CD4-positive, CD25-positive, alpha-beta regulatory T cell (primary cell): ENCODE measurements around the gene LRRC3C. TPM values are rescaled to one million over a fixed set of nuclear protein-coding genes. Genes with fewer than 3 reads are reported as not detected.
A peak's percentile ranks its signal among the peaks of the same experiment; 100 is the strongest.

Experiments
- ATAC-seq, 2 donors: fragments of 150-1000 bp; cut with Tn5 transposase; one replicate each; pipeline ENCODE4 v1.10.0; 2021; ENCODE audit warnings: low read depth in 2 of 2, moderate number of reproducible peaks in 2 of 2, moderate library complexity in 1 of 2
- DNase-seq, 3 donors: peaks; one replicate each; pipeline versions ENCODE4 v3.0.0 to v3.0.0-alpha.2; 2012 to 2022; ENCODE audit warnings: mixed read lengths in 1 of 3
- H3K27ac ChIP-seq: one replicate; pipeline ENCODE4 v1.7.0; 2013; ENCODE audit warnings: mild to moderate bottlenecking, low read length; ENCODE audit not compliant: insufficient read depth, poor library complexity, severe bottlenecking
- H3K27me3 ChIP-seq: one replicate; pipeline ENCODE4 v1.7.0; 2013; ENCODE audit warnings: low read length; ENCODE audit not compliant: control insufficient read depth, insufficient read depth
- H3K36me3 ChIP-seq: one replicate; pipeline ENCODE4 v1.7.0; 2013; ENCODE audit warnings: mild to moderate bottlenecking, low read length, moderate library complexity; ENCODE audit not compliant: control insufficient read depth, insufficient read depth
- H3K4me1 ChIP-seq: 2 replicates; pipeline ENCODE4 v1.7.0; 2013; ENCODE audit warnings: mild to moderate bottlenecking, low read length; ENCODE audit not compliant: insufficient read depth, control insufficient read depth, poor library complexity, severe bottlenecking
- H3K4me3 ChIP-seq: one replicate; pipeline ENCODE4 v1.7.0; 2013; ENCODE audit warnings: low read depth, mild to moderate bottlenecking, low read length, moderate library complexity
- H3K9me3 ChIP-seq, 2 experiments: 1 replicate in 1 of 2; 2 replicates in 1 of 2; pipeline ENCODE4 v1.7.0; 2013; ENCODE audit warnings: low read length in 2 of 2, mild to moderate bottlenecking in 1 of 2, moderate library complexity in 1 of 2; ENCODE audit not compliant: control insufficient read depth in 2 of 2
- H3K27ac Mint-ChIP-seq, 3 donors: one replicate each; pipeline ENCODE4 v1.8.0; 2020 to 2022; ENCODE audit warnings: mild to moderate bottlenecking in 3 of 3, mixed read lengths in 3 of 3, moderate library complexity in 2 of 3
- H3K27me3 Mint-ChIP-seq: one replicate; pipeline ENCODE4 v1.8.0; 2022; ENCODE audit warnings: mild to moderate bottlenecking, mixed read lengths
- H3K36me3 Mint-ChIP-seq: one replicate; pipeline ENCODE4 v1.8.0; 2020; ENCODE audit warnings: mixed read lengths
- H3K4me1 Mint-ChIP-seq, 4 donors: one replicate each; pipeline ENCODE4 v1.8.0; 2020 to 2022; ENCODE audit warnings: mixed read lengths in 4 of 4, mild to moderate bottlenecking in 1 of 4
- H3K4me3 Mint-ChIP-seq, 4 donors: one replicate each; pipeline ENCODE4 v1.8.0; 2020 to 2022; ENCODE audit warnings: mild to moderate bottlenecking in 4 of 4, mixed read lengths in 4 of 4, moderate library complexity in 3 of 4
- H3K9me3 Mint-ChIP-seq, 7 donors: one replicate each; pipeline ENCODE4 v1.8.0; 2020 to 2022; ENCODE audit warnings: mixed read lengths in 7 of 7, mild to moderate bottlenecking in 3 of 7, moderate library complexity in 2 of 7
- polyA plus RNA-seq, 4 donors: library from polyadenylated mRNA; unstranded; fragments of 300-500 nt; fragmentation: Illumina TruSeq; gene quantifications; one replicate each; pipeline ENCODE4 v1.2.3, GENCODE V29; 2021
- total RNA-seq: library from RNA; stranded (reverse); gene quantifications from one replicate; pipeline ENCODE4 v1.2.3, GENCODE V29; 2022

LRRC3C gene
- total and polyA plus RNA-seq, 5 donors from 2014 or later: 0.38 TPM; not detected in 4

DNA sequence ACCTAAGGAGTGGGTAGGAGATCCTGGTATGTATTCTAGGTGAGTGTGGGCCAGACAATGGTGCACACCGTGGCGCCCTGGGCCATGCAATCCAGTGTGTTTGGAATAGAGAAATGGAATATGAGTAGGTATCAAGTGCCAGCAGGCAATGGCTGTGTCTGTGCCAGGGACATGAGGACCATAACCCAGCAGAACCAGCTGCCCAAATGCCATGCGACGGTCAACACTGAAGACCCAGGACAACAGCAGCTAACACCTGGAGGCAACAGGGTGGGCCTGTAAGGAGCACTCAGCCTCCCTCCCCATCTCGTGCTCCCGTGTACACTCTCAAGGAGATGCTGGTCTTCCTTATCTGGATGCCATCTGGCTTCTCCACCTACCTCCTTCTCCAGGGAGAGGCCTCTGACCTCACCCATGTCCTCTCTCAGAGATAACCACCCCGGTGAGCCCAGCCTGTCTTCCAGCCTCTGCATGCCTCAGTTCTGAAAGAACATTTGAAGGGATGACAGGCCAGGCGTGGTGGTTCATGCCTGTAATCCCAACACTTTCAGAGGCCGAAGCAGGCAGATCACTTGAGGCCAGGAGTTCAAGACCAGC is 8.3 kb upstream of the LRRC3C start:
- H3K4me1 ChIP-seq: peaks cover 36% of the 10 kb centered on the region
- no peak for ATAC-seq

GRCh38 chr17:39920218-39921210 is 7.0 kb upstream of the LRRC3C start:
- Mint-ChIP-seq H3K27ac (peak overlapping the region; percentile 65 to 91 (median 69)), H3K36me3 (peaks cover 42% of the 10 kb centered on the region), H3K4me1 (peaks cover 5 to 69% (median 41%) of the 10 kb centered on the region in 4 donors), H3K9me3 (no peaks in the 10 kb centered on the region), H3K27me3 (peaks cover 4% of the 10 kb centered on the region), H3K4me3 (peak overlapping the region in 3 of 4 donors; percentile 28 to 80 (median 34))
- ATAC-seq (peak; percentile 27 to 43), DNase-seq (peak in 1 of 3 donors; percentile 76)
- Histone ChIP-seq H3K27me3 (no peaks in the 10 kb centered on the region), H3K4me3 (no peak overlapping the region), H3K36me3 (peaks cover 31% of the 10 kb centered on the region), H3K9me3 (no peaks in the 10 kb centered on the region), H3K4me1 (peaks cover 49% of the 10 kb centered on the region), H3K27ac (peak overlapping the region; percentile 39)

More for the DNA sequence above, 8.3 kb upstream of the LRRC3C start:
- peaks cover 5 to 56% (median 28%) of the 10 kb centered on the region in 4 donors for H3K4me1 Mint-ChIP-seq
- DNase-seq: no peak
- no peak overlapping the region for H3K27ac ChIP-seq
- peaks cover 31% of the 10 kb centered on the region for H3K36me3 ChIP-seq
- peak overlapping the region in 1 of 4 donors; percentile 16 for H3K4me3 Mint-ChIP-seq
- H3K27ac Mint-ChIP-seq: peak overlapping the region in 1 of 3 donors; percentile 12
- no peaks in the 10 kb centered on the region for H3K9me3 Mint-ChIP-seq
- H3K9me3 ChIP-seq: no peaks in the 10 kb centered on the region
- peaks cover 4% of the 10 kb centered on the region for H3K27me3 Mint-ChIP-seq
- H3K36me3 Mint-ChIP-seq: peaks cover 44% of the 10 kb centered on the region
- no peak overlapping the region for H3K4me3 ChIP-seq
- H3K27me3 ChIP-seq: no peaks in the 10 kb centered on the region

GRCh38 chr17:39921323-39921722 is 6.2 kb upstream of the LRRC3C start:
- peaks cover 31% of the 10 kb centered on the region for H3K36me3 ChIP-seq
- ATAC-seq (peak in 1 of 2 donors; percentile 22), DNase-seq (peak in 1 of 3 donors; percentile 48)
- peaks cover 4% of the 10 kb centered on the region for H3K27me3 Mint-ChIP-seq
- H3K27me3 ChIP-seq: no peaks in the 10 kb centered on the region
- H3K4me1 Mint-ChIP-seq: peaks cover 5 to 77% (median 45%) of the 10 kb centered on the region in 4 donors
- H3K4me3 Mint-ChIP-seq: peak overlapping the region in 3 of 4 donors; percentile 22 to 88 (median 80)
- peaks cover 37% of the 10 kb centered on the region for H3K36me3 Mint-ChIP-seq
- H3K4me3 ChIP-seq: no peak overlapping the region
- H3K27ac ChIP-seq: no peak overlapping the region
- H3K9me3 ChIP-seq: no peaks in the 10 kb centered on the region
- peaks cover 57% of the 10 kb centered on the region for H3K4me1 ChIP-seq
- no peaks in the 10 kb centered on the region for H3K9me3 Mint-ChIP-seq
- H3K27ac Mint-ChIP-seq: peak overlapping the region; percentile 65 to 91 (median 69)

GRCh38 chr17:39922006-39922405 is 5.5 kb upstream of the LRRC3C start:
- Mint-ChIP-seq H3K4me3 (peak overlapping the region in 2 of 4 donors; percentile 80 to 88), H3K27ac (peak overlapping the region in 2 of 3 donors; percentile 67 to 86), H3K27me3 (peaks cover 4% of the 10 kb centered on the region), H3K36me3 (peaks cover 33% of the 10 kb centered on the region), H3K9me3 (no peaks in the 10 kb centered on the region), H3K4me1 (peaks cover 5 to 77% (median 46%) of the 10 kb centered on the region in 4 donors)
- H3K36me3 ChIP-seq: peaks cover 28% of the 10 kb centered on the region
- H3K9me3 ChIP-seq: no peaks in the 10 kb centered on the region
- peaks cover 61% of the 10 kb centered on the region for H3K4me1 ChIP-seq
- ATAC-seq (no peak), DNase-seq (no peak)
- H3K4me3 ChIP-seq: no peak overlapping the region
- H3K27me3 ChIP-seq: no peaks in the 10 kb centered on the region
- H3K27ac ChIP-seq: no peak overlapping the region

- DNase-seq (no peak), ATAC-seq (no peak)
- Histone ChIP-seq H3K4me3 (no peak overlapping the region), H3K27me3 (no peaks in the 10 kb centered on the region), H3K4me1 (peaks cover 62% of the 10 kb centered on the region), H3K27ac (no peak overlapping the region), H3K9me3 (no peaks in the 10 kb centered on the region), H3K36me3 (peaks cover 27% of the 10 kb centered on the region)
- peak overlapping the region in 2 of 3 donors; percentile 69 to 94 for H3K27ac Mint-ChIP-seq
- no peaks in the 10 kb centered on the region for H3K9me3 Mint-ChIP-seq
- H3K27me3 Mint-ChIP-seq: no peaks in the 10 kb centered on the region
- peaks cover 0 to 84% (median 45%) of the 10 kb centered on the region in 4 donors for H3K4me1 Mint-ChIP-seq
- peak overlapping the region in 2 of 4 donors; percentile 70 to 80 for H3K4me3 Mint-ChIP-seq
- H3K36me3 Mint-ChIP-seq: peaks cover 29% of the 10 kb centered on the region
These were observed 4.3 kb upstream of the LRRC3C start for GRCh38 chr17:39923230-39923629.

DNA sequence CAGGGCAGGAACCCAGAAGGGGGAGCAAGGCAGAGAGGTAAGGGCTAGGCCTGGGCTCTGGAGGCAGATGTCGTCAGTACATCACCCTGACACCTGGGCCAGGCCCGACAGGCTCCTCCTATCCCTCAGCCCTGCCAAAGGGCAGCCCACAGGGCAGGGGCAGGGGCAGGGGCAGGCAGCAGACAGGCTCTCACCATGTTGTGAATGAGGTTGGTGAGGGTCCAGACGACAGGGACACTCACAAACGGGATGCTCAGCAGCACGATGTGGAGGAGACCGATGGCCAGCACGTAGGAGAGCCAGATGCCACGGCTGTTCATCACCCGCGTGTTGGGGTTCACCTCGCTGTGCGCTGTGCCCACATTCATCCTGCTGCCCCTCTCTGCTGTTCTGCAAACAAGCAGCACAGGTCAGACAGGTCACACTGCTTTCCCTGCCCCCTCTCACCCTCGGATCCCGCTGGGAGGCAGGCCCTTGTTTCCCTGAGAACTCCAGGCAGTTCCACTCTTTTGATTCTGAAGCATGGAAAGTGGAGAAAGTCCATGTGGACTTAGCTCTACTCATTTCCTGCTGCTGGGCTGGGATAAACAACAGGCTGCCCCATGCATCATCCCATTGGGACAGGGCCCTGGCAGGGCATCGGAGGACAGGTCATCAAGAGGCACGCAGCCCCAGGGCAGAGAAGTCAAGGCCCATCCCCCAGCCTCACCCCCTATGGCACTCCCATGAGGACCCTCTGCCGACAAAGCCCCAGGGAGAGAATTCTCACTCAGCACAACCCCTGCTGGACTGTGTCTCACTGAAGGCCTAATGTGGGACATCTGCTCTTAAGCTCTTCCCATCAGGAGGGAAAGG is 3.5 kb upstream of the LRRC3C start:
- peaks cover 0 to 80% (median 45%) of the 10 kb centered on the region in 4 donors for H3K4me1 Mint-ChIP-seq
- Histone ChIP-seq H3K27me3 (no peaks in the 10 kb centered on the region), H3K27ac (no peak overlapping the region), H3K9me3 (no peaks in the 10 kb centered on the region), H3K36me3 (peaks cover 27% of the 10 kb centered on the region), H3K4me3 (no peak overlapping the region), H3K4me1 (peaks cover 56% of the 10 kb centered on the region)
- no peak for ATAC-seq
- no peaks in the 10 kb centered on the region for H3K27me3 Mint-ChIP-seq
- peaks cover 29% of the 10 kb centered on the region for H3K36me3 Mint-ChIP-seq
- DNase-seq: no peak
- no peaks in the 10 kb centered on the region for H3K9me3 Mint-ChIP-seq
- peak overlapping the region; percentile 62 to 97 (median 92) for H3K4me3 Mint-ChIP-seq
- peak overlapping the region in 2 of 3 donors; percentile 90 to 96 for H3K27ac Mint-ChIP-seq

GRCh38 chr17:39924691-39925055 is 2.9 kb upstream of the LRRC3C start:
- Mint-ChIP-seq H3K27ac (peak overlapping the region; percentile 80 to 96 (median 90)), H3K4me1 (peaks cover 0 to 78% (median 45%) of the 10 kb centered on the region in 4 donors), H3K27me3 (no peaks in the 10 kb centered on the region), H3K9me3 (no peaks in the 10 kb centered on the region), H3K36me3 (peaks cover 29% of the 10 kb centered on the region), H3K4me3 (peak overlapping the region; percentile 89 to 97 (median 94))
- Histone ChIP-seq H3K27me3 (no peaks in the 10 kb centered on the region), H3K4me1 (peaks cover 56% of the 10 kb centered on the region), H3K27ac (peak overlapping the region; percentile 86), H3K4me3 (peak overlapping the region; percentile 89), H3K9me3 (no peaks in the 10 kb centered on the region), H3K36me3 (peaks cover 27% of the 10 kb centered on the region)
- ATAC-seq: no peak
- DNase-seq: no peak
